H1 (cell line): ENCODE results near the gene CUX1. TPM values are rescaled to one million over a fixed set of nuclear protein-coding genes. Genes with fewer than 3 reads are reported as not detected.

Experiments
- CTCF ChIA-PET: fragments of 300-600 bp; sonication (Branson Sonifier 250); formaldehyde crosslinking; loops from one replicate; lab custom pipeline; 2021; ENCODE audit not compliant: partially characterized antibody; lab: Charles Lee
- POLR2A ChIA-PET: fragments of 300-600 bp; sonication (Branson Sonifier 250); formaldehyde crosslinking; loops from one replicate; lab custom pipeline; 2021; ENCODE audit warnings: inconsistent platforms; ENCODE audit not compliant: partially characterized antibody; lab: Charles Lee
- DNase-seq, 2 experiments: peaks; one replicate each; pipeline versions ENCODE4 v3.0.0 to v3.0.0-alpha.2; 2010 to 2022; ENCODE audit warnings: low spot score in 2 of 2, low read depth in 1 of 2, mixed read lengths in 1 of 2
- FAIRE-seq: peaks from 2 replicates; lab custom pipeline; 2011; peaks lifted over from hg19 to GRCh38; lab: Jason Lieb, UNC
- H2AFZ ChIP-seq: 2 replicates; pipeline ENCODE4 v1.8.1; 2012; ENCODE audit warnings: low read length, inconsistent platforms
- H2AK5ac ChIP-seq: 2 replicates; pipeline ENCODE4 v1.6.1; 2013; ENCODE audit warnings: low read depth, low read length
- H2BK120ac ChIP-seq: replicated peaks from 2 replicates; pipeline ENCODE3; 2013; ENCODE audit warnings: low read depth, low read length, inconsistent platforms
- H2BK12ac ChIP-seq: 2 replicates; pipeline ENCODE4 v1.6.1; 2013; ENCODE audit warnings: low read depth, low read length
- H2BK15ac ChIP-seq: 2 replicates; pipeline ENCODE4 v1.6.1; 2013; ENCODE audit warnings: low read length
- H2BK20ac ChIP-seq: 2 replicates; pipeline ENCODE4 v1.6.1; 2013; ENCODE audit warnings: low read length
- H2BK5ac ChIP-seq: 2 replicates; pipeline ENCODE4 v1.6.1; 2013; ENCODE audit warnings: low read depth, low read length
- H3K14ac ChIP-seq: 2 replicates; pipeline ENCODE4 v1.6.1; 2013; ENCODE audit warnings: inconsistent platforms; ENCODE audit not compliant: insufficient read length
- H3K18ac ChIP-seq: 2 replicates; pipeline ENCODE4 v1.6.1; 2013; ENCODE audit warnings: low read length; ENCODE audit errors: extremely low read depth
- H3K23ac ChIP-seq: 2 replicates; pipeline ENCODE4 v1.6.1; 2013; ENCODE audit warnings: inconsistent platforms; ENCODE audit not compliant: insufficient read length
- H3K23me2 ChIP-seq: 2 replicates; pipeline ENCODE4 v1.6.1; 2013; ENCODE audit warnings: low read depth, low read length
- H3K27ac ChIP-seq: 2 replicates; pipeline ENCODE4 v1.6.1; 2011; ENCODE audit warnings: low read depth, low read length, inconsistent platforms
- H3K27me3 ChIP-seq, 4 experiments: replicated peaks in 1 of 4; 1 replicate in 1 of 4; 2 replicates in 3 of 4; pipeline versions ENCODE4 v1.6.1 to v1.8.1; 2011 to 2013; ENCODE audit warnings: low read length in 3 of 4, mild to moderate bottlenecking in 3 of 4, inconsistent platforms in 2 of 4, mixed read lengths in 2 of 4, moderate library complexity in 1 of 4; ENCODE audit not compliant: control insufficient read depth in 3 of 4, insufficient read depth in 3 of 4; ENCODE audit errors: extremely low read depth in 1 of 4
- H3K36me3 ChIP-seq, 4 experiments: 2 replicates each; pipeline versions ENCODE4 v1.6.1 to v1.8.1; 2011 to 2013; ENCODE audit warnings: mild to moderate bottlenecking in 4 of 4, low read length in 3 of 4, moderate library complexity in 2 of 4, control low read depth in 1 of 4, inconsistent platforms in 1 of 4; ENCODE audit not compliant: insufficient read depth in 4 of 4, control insufficient read depth in 2 of 4
- H3K4ac ChIP-seq: replicated peaks from 2 replicates; pipeline ENCODE3; 2013; ENCODE audit warnings: low read length, low read depth, mixed read lengths, inconsistent platforms; ENCODE audit not compliant: insufficient read length
- H3K4me1 ChIP-seq, 4 experiments: replicated peaks in 1 of 4; 1 replicate in 1 of 4; 2 replicates in 3 of 4; pipeline versions ENCODE4 v1.6.1 to v1.8.1; 2011 to 2013; ENCODE audit warnings: low read length in 3 of 4, inconsistent platforms in 2 of 4, mixed read lengths in 1 of 4; ENCODE audit not compliant: insufficient read depth in 4 of 4, control insufficient read depth in 3 of 4
- H3K4me2 ChIP-seq, 2 experiments: 2 replicates each; pipeline versions ENCODE4 v1.6.1 to v1.8.1; 2011 to 2013; ENCODE audit warnings: low read depth in 2 of 2, low read length in 2 of 2, control low read depth in 1 of 2, inconsistent platforms in 1 of 2, mild to moderate bottlenecking in 1 of 2; ENCODE audit not compliant: insufficient read depth in 1 of 2
- H3K4me3 ChIP-seq, 4 experiments: fragments of 200-600, 300-600 bp in 1 of 4; sonication (generic), shearing (Covaris generic), sonication (Bioruptor Twin) in 1 of 4; 2 replicates each; pipeline versions ENCODE4 v1.5.1 to v1.8.1; 2011 to 2016; ENCODE audit warnings: low read length in 4 of 4, low read depth in 3 of 4, control low read depth in 2 of 4, inconsistent platforms in 2 of 4, mild to moderate bottlenecking in 2 of 4, mixed read lengths in 1 of 4, moderate library complexity in 1 of 4; ENCODE audit not compliant: insufficient read depth in 2 of 4; ENCODE audit errors: extremely low read depth in 1 of 4
- H3K56ac ChIP-seq: replicated peaks from 2 replicates; pipeline ENCODE3; 2013; ENCODE audit warnings: low read depth, mild to moderate bottlenecking, mixed read lengths, low read length, inconsistent platforms; ENCODE audit not compliant: insufficient read length
- H3K79me1 ChIP-seq: 2 replicates; pipeline ENCODE4 v1.6.1; 2013; ENCODE audit warnings: low read depth, low read length, control low read depth
- H3K79me2 ChIP-seq, 2 experiments: 2 replicates each; pipeline versions ENCODE4 v1.6.1 to v1.8.1; 2012 to 2013; ENCODE audit warnings: low read length in 2 of 2, mild to moderate bottlenecking in 2 of 2, inconsistent platforms in 1 of 2; ENCODE audit not compliant: insufficient read depth in 2 of 2, control insufficient read depth in 1 of 2
- H3K9ac ChIP-seq, 4 experiments: replicated peaks in 1 of 4; 1 replicate in 1 of 4; 2 replicates in 3 of 4; pipeline versions ENCODE4 v1.6.1 to v1.8.1; 2011 to 2013; ENCODE audit warnings: low read depth in 3 of 4, low read length in 3 of 4, control low read depth in 2 of 4, mild to moderate bottlenecking in 2 of 4, moderate library complexity in 2 of 4, inconsistent platforms in 1 of 4; ENCODE audit errors: extremely low read depth in 1 of 4
- H3K9me3 ChIP-seq, 2 experiments: 2 replicates each; pipeline versions ENCODE4 v1.6.1 to v1.8.1; 2012 to 2013; ENCODE audit warnings: mild to moderate bottlenecking in 2 of 2, moderate library complexity in 2 of 2, control low read depth in 1 of 2, inconsistent platforms in 1 of 2, low read depth in 1 of 2, low read length in 1 of 2, mixed read lengths in 1 of 2; ENCODE audit not compliant: insufficient read depth in 2 of 2
- H4K20me1 ChIP-seq, 2 experiments: replicated peaks in 1 of 2; 2 replicates each; pipeline versions ENCODE3 to v1.8.1; 2011 to 2013; ENCODE audit warnings: inconsistent platforms in 2 of 2, low read length in 2 of 2, mild to moderate bottlenecking in 1 of 2; ENCODE audit not compliant: insufficient read depth in 2 of 2, control insufficient read depth in 1 of 2
- H4K5ac ChIP-seq: 2 replicates; pipeline ENCODE4 v1.6.1; 2013; ENCODE audit warnings: low read length, low read depth, mixed read lengths, inconsistent platforms; ENCODE audit not compliant: insufficient read length
- H4K8ac ChIP-seq: 2 replicates; pipeline ENCODE4 v1.8.0; 2013; ENCODE audit warnings: mild to moderate bottlenecking, moderate library complexity, low read length, inconsistent platforms; ENCODE audit not compliant: insufficient read depth; ENCODE audit errors: extremely low read depth
- H4K91ac ChIP-seq: replicated peaks from 2 replicates; pipeline ENCODE3; 2013; ENCODE audit warnings: low read length, mixed read lengths, inconsistent platforms; ENCODE audit not compliant: insufficient read length
- CHD2 ChIP-seq: IDR thresholded peaks from 2 replicates; pipeline ENCODE4 v1.6.1; 2012; ENCODE audit warnings: low read length, improper control_type of control experiment
- EZH2 ChIP-seq: fragments of 200-600 bp; sonication (generic); IDR thresholded peaks from 2 replicates; pipeline ENCODE4 v1.7.1; 2012; ENCODE audit warnings: low read depth, mild to moderate bottlenecking, moderate library complexity, low read length, inconsistent platforms; ENCODE audit not compliant: severe bottlenecking
- HDAC6 ChIP-seq: IDR thresholded peaks from one replicate; pipeline ENCODE4 v1.7.1; 2012; ENCODE audit warnings: low read depth, mild to moderate bottlenecking, inconsistent platforms, low read length, moderate library complexity
- JUND ChIP-seq: IDR thresholded peaks from 2 replicates; pipeline ENCODE4 v1.6.1; 2011; ENCODE audit warnings: mild to moderate bottlenecking, improper control_type of control experiment, low read length
- YY1 ChIP-seq: IDR thresholded peaks from 2 replicates; pipeline ENCODE4 v1.6.1; 2011; ENCODE audit warnings: low read depth, mild to moderate bottlenecking, low read length
- WGBS, 2 experiments: shearing (Covaris generic) in 1 of 2; methylation state at CpG; one replicate each; pipeline versions ENCODE4 v1.1.6 to v1.1.7; 2013 to 2015; ENCODE audit warnings: low lambda C conversion rate in 2 of 2, mixed read lengths in 2 of 2, inconsistent platforms in 1 of 2, low coverage in 1 of 2, missing lambda C conversion rate in 1 of 2; ENCODE audit not compliant: insufficient replicate concordance in 2 of 2, insufficient coverage in 1 of 2, insufficient read length in 1 of 2; ENCODE audit errors: extremely low coverage in 1 of 2, missing lambda C conversion rate in 1 of 2; 5-methylcytosine and 5-hydroxymethylcytosine counted together
- polyA plus RNA-seq, 7 experiments: library from polyadenylated mRNA; depleted of rRNA in 3 of 7; stranded (reverse) in 5 of 7; unstranded in 2 of 7; fragments of >200 nt in 5 of 7; fragments of 200-250 nt in 2 of 7; gene quantifications; 1 replicate in 5 of 7; 2 replicates in 1 of 7; 4 replicates in 1 of 7; pipeline versions ENCODE4 v1.2.1 to v1.2.3, GENCODE V29; 2011 to 2013; ENCODE audit warnings: missing spikeins in 2 of 7, mixed read lengths in 2 of 7
- total RNA-seq: library from RNA; stranded (reverse); fragmentation: NEBNext Ultra II Directional; extraction: Animal tissue kit (Norgen Biotek cat#: 25700); gene quantifications from 2 replicates; pipeline ENCODE4 v1.2.1, GENCODE V29; 2021

The CUX1 gene
- total and polyA plus RNA-seq, 2 of the 8 experiments (the other 6 are each of a cell fraction or from before 2014, with no cell fraction given): 21.6 to 65.9 TPM

DNA sequence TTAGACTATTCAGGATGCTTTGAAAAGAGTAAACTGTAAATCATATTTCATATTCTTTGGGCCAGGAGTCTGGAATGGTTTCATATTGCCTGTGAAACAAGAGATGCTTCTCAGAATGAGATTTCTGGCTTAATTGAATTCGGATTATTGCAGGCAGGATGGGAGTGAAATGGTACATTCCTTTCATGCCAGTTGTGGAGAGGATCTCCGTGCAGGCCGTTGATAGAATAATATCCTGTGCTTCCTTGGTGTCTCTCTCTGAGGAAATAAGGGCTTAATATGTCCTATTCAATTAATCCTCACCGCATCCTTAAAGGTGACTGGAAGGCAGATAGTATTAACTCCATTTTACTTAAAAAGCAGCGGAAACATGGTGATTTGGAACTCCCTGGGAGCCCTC is 56.6 kb downstream of the CUX1 start:
- TF ChIP-seq EZH2 (no peak), YY1 (no peak), HDAC6 (no peak), JUND (no peak), CHD2 (no peak)
- TF ChIP-seq, all 59 proteins: peak for 0
- CTCF ChIA-PET: interaction anchor here (0.7 to 1.8 kb wide), 4 partner anchors 14 to 205 kb away, joined by 3 to 4 read pairs (median 3); no protein-coding TSS in a partner anchor

More for the DNA sequence above, 56.6 kb downstream of the CUX1 start:
- Histone ChIP-seq H2AFZ (no peak overlapping the region), H3K27ac (no peak overlapping the region), H2BK20ac (no peak overlapping the region), H4K91ac (no peak overlapping the region), H3K79me2 (peaks cover 6 to 98% of the 10 kb centered on the region in 2 experiments), H2BK120ac (no peak overlapping the region), H3K4me2 (no peak overlapping the region; a peak in 1 of 4 replicates), H3K4ac (no peak overlapping the region), H3K14ac (no peak overlapping the region), H3K56ac (no peak overlapping the region), H2BK5ac (no peak overlapping the region), H3K4me1 (peaks cover 17 to 29% (median 23%) of the 10 kb centered on the region in 4 experiments), H3K9me3 (no peaks in the 10 kb centered on the region), H3K36me3 (no peaks in the 10 kb centered on the region), H3K9ac (no peak overlapping the region), H4K5ac (no peak overlapping the region), H2AK5ac (0 out of 2 replicates have a peak overlapping the region, but pooled peaks have one; percentile 11), H4K8ac (no peak overlapping the region), H3K23ac (no peak overlapping the region), H4K20me1 (peaks cover 12 to 23% of the 10 kb centered on the region in 2 experiments), H3K4me3 (no peak overlapping the region), H2BK15ac (no peak overlapping the region), H3K79me1 (peaks cover 10% of the 10 kb centered on the region), H2BK12ac (no peak overlapping the region), H3K27me3 (no peaks in the 10 kb centered on the region), H3K18ac (no peak overlapping the region), H3K23me2 (0 out of 2 replicates have a peak, but pooled peaks cover 6% of the 10 kb centered on the region)
- 79% methylated on average over 5 of the region's 5 CpGs; no CpG with 5 or more reads in 1 of the 2 experiments for WGBS, 2 experiments
- no peak for FAIRE-seq
- POLR2A ChIA-PET: no interaction called here
- DNase-seq: no peak
